ENCODE measurements around the gene OR14I1.

OR14I1 gene

GRCh38 chr1:248703674-248704073 is 1.1 kb upstream of the OR14I1 start:
- DNase-seq (ENCODE audit: extremely low read depth, low read depth): no peak
- no peak for TF ChIP-seq CTCF (IDR thresholded peaks at IDR 0.05; ENCODE audit: low read depth, low read length)

- no peak for DNase-seq (ENCODE audit: extremely low read depth, low read depth)
- TF ChIP-seq CTCF (IDR thresholded peaks at IDR 0.05; ENCODE audit: low read depth, low read length): no peak
Observed at GRCh38 chr1:248699099-248699498, 3.5 kb downstream of the OR14I1 start.

- no peak for DNase-seq (ENCODE audit: extremely low read depth, low read depth)
- TF ChIP-seq CTCF (IDR thresholded peaks at IDR 0.05; ENCODE audit: low read depth, low read length): no peak
Observed at GRCh38 chr1:248697907-248698306, 4.7 kb downstream of the OR14I1 start.

- TF ChIP-seq CTCF (IDR thresholded peaks at IDR 0.05; ENCODE audit: low read depth, low read length): no peak
- no peak for DNase-seq (ENCODE audit: extremely low read depth, low read depth)
Observed at GRCh38 chr1:248696774-248697173, 5.8 kb downstream of the OR14I1 start.

GRCh38 chr1:248696261-248696660 is 6.3 kb downstream of the OR14I1 start:
- TF ChIP-seq CTCF (IDR thresholded peaks at IDR 0.05; ENCODE audit: low read depth, low read length): no peak
- DNase-seq (ENCODE audit: extremely low read depth, low read depth): no peak

- no peak for TF ChIP-seq CTCF (IDR thresholded peaks at IDR 0.05; ENCODE audit: low read depth, low read length)
- DNase-seq (ENCODE audit: extremely low read depth, low read depth): no peak
Observed at GRCh38 chr1:248695451-248696132, 7.0 kb downstream of the OR14I1 start.

- TF ChIP-seq CTCF (IDR thresholded peaks at IDR 0.05; ENCODE audit: low read depth, low read length): no peak
- DNase-seq (ENCODE audit: extremely low read depth, low read depth): no peak
Observed at GRCh38 chr1:248691567-248692155, 10.9 kb downstream of the OR14I1 start.
